Endodermal cell (in vitro differentiated cells): Measurements from ENCODE around the gene PCOLCE2. TPM values are rescaled to one million over a fixed set of nuclear protein-coding genes. Genes with fewer than 3 reads are reported as not detected.

Experiments used
- DNase-seq: peaks from one replicate; pipeline ENCODE4 v3.0.0-alpha.2; 2017
- H3K27ac ChIP-seq: 2 replicates; pipeline ENCODE4 v1.5.1; 2013; ENCODE audit warnings: mild to moderate bottlenecking, low read depth, low read length, moderate library complexity
- H3K27me3 ChIP-seq: 2 replicates; pipeline ENCODE4 v1.6.1; 2013; ENCODE audit warnings: mild to moderate bottlenecking, low read length, moderate library complexity; ENCODE audit not compliant: insufficient read depth, control insufficient read depth, poor library complexity, severe bottlenecking
- H3K36me3 ChIP-seq: 2 replicates; pipeline ENCODE4 v1.7.0; 2013; ENCODE audit warnings: mild to moderate bottlenecking, low read length, moderate library complexity; ENCODE audit not compliant: control insufficient read depth, insufficient read depth
- H3K4me1 ChIP-seq: one replicate; pipeline ENCODE4 v1.7.0; 2013; ENCODE audit warnings: low read length; ENCODE audit not compliant: control insufficient read depth, insufficient read depth
- H3K4me3 ChIP-seq: 2 replicates; pipeline ENCODE4 v1.5.1; 2013; ENCODE audit warnings: mild to moderate bottlenecking, low read length, moderate library complexity
- H3K9ac ChIP-seq: 2 replicates; pipeline ENCODE4 v1.6.1; 2013; ENCODE audit warnings: mild to moderate bottlenecking, low read length, moderate library complexity; ENCODE audit not compliant: poor library complexity, severe bottlenecking; ENCODE audit errors: extremely low read depth
- H3K9me3 ChIP-seq: 2 replicates; pipeline ENCODE4 v1.6.1; 2013; ENCODE audit warnings: mild to moderate bottlenecking, low read length, moderate library complexity; ENCODE audit not compliant: control insufficient read depth
- H3K27ac Mint-ChIP-seq: 2 replicates; pipeline ENCODE4 v1.8.0; 2020; ENCODE audit warnings: mixed read lengths
- H3K27me3 Mint-ChIP-seq: 2 replicates; pipeline ENCODE4 v1.8.0; 2021; ENCODE audit warnings: mild to moderate bottlenecking, mixed read lengths; ENCODE audit not compliant: insufficient read depth
- H3K36me3 Mint-ChIP-seq: 2 replicates; pipeline ENCODE4 v1.8.0; 2020; ENCODE audit warnings: low read depth, mixed read lengths
- H3K4me1 Mint-ChIP-seq: 2 replicates; pipeline ENCODE4 v1.8.0; 2020; ENCODE audit warnings: mixed read lengths
- H3K4me3 Mint-ChIP-seq: 2 replicates; pipeline ENCODE4 v1.8.0; 2020; ENCODE audit warnings: mild to moderate bottlenecking, moderate library complexity, mixed read lengths
- H3K9me3 Mint-ChIP-seq: 2 replicates; pipeline ENCODE4 v1.8.0; 2020; ENCODE audit warnings: mild to moderate bottlenecking, mixed read lengths
- CTCF ChIP-seq: fragments of 200-600 bp; sonication (generic); conservative IDR thresholded peaks from 2 replicates; pipeline ENCODE4 v1.5.0; 2021; ENCODE audit warnings: antibody characterized with exemption, mild to moderate bottlenecking
- WGBS, 2 experiments: methylation state at CpG; one replicate each; pipeline versions ENCODE4 v1.1.5 to v1.1.7; 2013; ENCODE audit warnings: missing lambda C conversion rate in 2 of 2, mixed read lengths in 1 of 2; ENCODE audit not compliant: insufficient coverage in 1 of 2, insufficient read length in 1 of 2; 5-methylcytosine and 5-hydroxymethylcytosine counted together
- total RNA-seq, 2 donors: library from RNA; stranded (reverse); fragmentation: NEBNext Ultra II Directional in 1 of 2; extraction: Animal tissue kit (Norgen Biotek cat#: 25700) in 1 of 2; gene quantifications; 2 replicates in 1 of 2; 3 replicates in 1 of 2; pipeline ENCODE4 v1.2.1, GENCODE V29; 2021

Gene PCOLCE2
- total RNA-seq, 2 donors from 2014 or later: 17.0 to 18.0 TPM

GRCh38 chr3:142929890-142930289 lies 41.0 kb upstream of the PCOLCE2 start:
- TF ChIP-seq CTCF: no peak
- Histone ChIP-seq H3K27ac (no peak overlapping the region), H3K4me1 (no peaks in the 10 kb centered on the region), H3K9me3 (no peaks in the 10 kb centered on the region), H3K9ac (no peak overlapping the region), H3K4me3 (no peak overlapping the region), H3K36me3 (no peaks in the 10 kb centered on the region), H3K27me3 (no peaks in the 10 kb centered on the region)
- Mint-ChIP-seq H3K4me3 (no peak overlapping the region), H3K36me3 (no peaks in the 10 kb centered on the region), H3K9me3 (peaks cover 1% of the 10 kb centered on the region), H3K27ac (no peak overlapping the region), H3K27me3 (peaks cover 15% of the 10 kb centered on the region), H3K4me1 (peaks cover 6% of the 10 kb centered on the region)
- 93% methylated on average over 3 of the region's 3 CpGs; no CpG with 5 or more reads in 1 of the 2 experiments for WGBS, 2 experiments
- DNase-seq: no peak

- Histone ChIP-seq H3K9ac (no peak overlapping the region), H3K9me3 (peaks cover 6% of the 10 kb centered on the region), H3K4me1 (no peaks in the 10 kb centered on the region), H3K27me3 (no peaks in the 10 kb centered on the region), H3K27ac (no peak overlapping the region), H3K4me3 (no peak overlapping the region), H3K36me3 (no peaks in the 10 kb centered on the region)
- H3K27ac Mint-ChIP-seq: no peak overlapping the region
- H3K4me3 Mint-ChIP-seq: no peak overlapping the region
- H3K36me3 Mint-ChIP-seq: no peaks in the 10 kb centered on the region
- H3K27me3 Mint-ChIP-seq: peaks cover 11% of the 10 kb centered on the region
- peaks cover 6% of the 10 kb centered on the region for H3K4me1 Mint-ChIP-seq
- peaks cover 6% of the 10 kb centered on the region for H3K9me3 Mint-ChIP-seq
- WGBS, 2 experiments: 65% methylated on average over 2 of the region's 3 CpGs; no CpG with 5 or more reads in 1 of the 2 experiments
- TF ChIP-seq CTCF: peak; percentile 79
- DNase-seq: peak; percentile 84
Observed at GRCh38 chr3:142929109-142929508, 40.2 kb upstream of the PCOLCE2 start.

GRCh38 chr3:142926368-142926944 lies 37.6 kb upstream of the PCOLCE2 start:
- no peaks in the 10 kb centered on the region for H3K4me1 ChIP-seq
- Mint-ChIP-seq H3K36me3 (no peaks in the 10 kb centered on the region), H3K4me1 (peaks cover 6% of the 10 kb centered on the region), H3K27ac (no peak overlapping the region), H3K4me3 (no peak overlapping the region), H3K27me3 (peaks cover 5% of the 10 kb centered on the region), H3K9me3 (peaks cover 10% of the 10 kb centered on the region)
- TF ChIP-seq CTCF: no peak
- no peak overlapping the region for H3K27ac ChIP-seq
- H3K9me3 ChIP-seq: peaks cover 12% of the 10 kb centered on the region
- H3K4me3 ChIP-seq: no peak overlapping the region
- no peak overlapping the region for H3K9ac ChIP-seq
- WGBS, 2 experiments: 91 to 100% methylated on average over 2 to 3 of the region's 3 CpGs
- DNase-seq: no peak
- no peaks in the 10 kb centered on the region for H3K36me3 ChIP-seq
- H3K27me3 ChIP-seq: no peaks in the 10 kb centered on the region
